ENCODE data around the gene SPP1.
A peak's percentile ranks its signal among the peaks of the same experiment; 100 is the strongest.
"Not testable (repeated sequence)": the region's sequence is repeated elsewhere in the genome, so short reads cannot be mapped to it uniquely, and the experiment has no call there.

The SPP1 gene

GRCh38 chr4:87995435-87995834 is 19.9 kb downstream of the SPP1 start:
- no peak for DNase-seq

- DNase-seq = not testable (repeated sequence)
Measured at GRCh38 chr4:87999191-87999691, 23.7 kb downstream of the SPP1 start.

- no peak for DNase-seq
Measured at GRCh38 chr4:88001871-88002270, 26.4 kb downstream of the SPP1 start.

GRCh38 chr4:88002786-88003185 is 27.3 kb downstream of the SPP1 start:
- no peak for DNase-seq

GRCh38 chr4:88003261-88003660 is 27.7 kb downstream of the SPP1 start:
- no peak for DNase-seq

- no peak for DNase-seq
Measured at GRCh38 chr4:88005076-88005475, 29.6 kb downstream of the SPP1 start.

GRCh38 chr4:88005946-88006345 is 30.4 kb downstream of the SPP1 start:
- no peak for DNase-seq

- no peak for DNase-seq
Measured at GRCh38 chr4:88006956-88007303, 31.4 kb downstream of the SPP1 start.

- DNase-seq = peak; percentile 58
Measured at GRCh38 chr4:88007304-88008121, 32.0 kb downstream of the SPP1 start, which contains the start of gene PKD2. Gene PKD2 (plus strand): TSS chr4:88007635. CDS start chr4:88007734, 99 bp downstream.

GRCh38 chr4:88008122-88008742 is 32.7 kb downstream of the SPP1 start:
- DNase-seq = peak; percentile 7

- no peak for DNase-seq
Measured at GRCh38 chr4:88008743-88009171, 33.2 kb downstream of the SPP1 start.

GRCh38 chr4:88009871-88010270 is 34.4 kb downstream of the SPP1 start:
- DNase-seq = no peak

- no peak for DNase-seq
Measured at GRCh38 chr4:88010966-88011365, 35.5 kb downstream of the SPP1 start.

GRCh38 chr4:88012647-88013046 is 37.1 kb downstream of the SPP1 start:
- DNase-seq = no peak

- no peak for DNase-seq
Measured at GRCh38 chr4:88014386-88014905, 38.9 kb downstream of the SPP1 start.

- no peak for DNase-seq
Measured at GRCh38 chr4:88015659-88016295, 40.3 kb downstream of the SPP1 start.

- DNase-seq = no peak
Measured at GRCh38 chr4:88017516-88018297, 42.2 kb downstream of the SPP1 start.

- no peak for DNase-seq
Measured at GRCh38 chr4:88018466-88018865, 43.0 kb downstream of the SPP1 start.

- DNase-seq = no peak
Measured at GRCh38 chr4:88021824-88022223, 46.3 kb downstream of the SPP1 start.

- DNase-seq = no peak
Measured at GRCh38 chr4:88022289-88022688, 46.8 kb downstream of the SPP1 start.

GRCh38 chr4:88025868-88026661 is 50.6 kb downstream of the SPP1 start:
- DNase-seq = not testable (repeated sequence)
